Occipital lobe (tissue), 2 donors: ENCODE results near the gene TNP1. TPM values are rescaled to one million over a fixed set of nuclear protein-coding genes. Genes with fewer than 3 reads are reported as not detected.

ENCODE experiments used
- DNase-seq: peaks from one replicate; lab custom pipeline; 2025; lab: John Stamatoyannopoulos, UW
- total RNA-seq: library from RNA; depleted of rRNA; stranded (reverse); fragments of >200 nt; gene quantifications from one replicate; pipeline ENCODE4 v1.2.3, GENCODE V29; 2014

TNP1 gene
- total RNA-seq, 1 donor from 2014 or later = not detected

GRCh38 chr2:216842636-216843035 is 17.2 kb downstream of the TNP1 start:
- no peak for DNase-seq

- DNase-seq = no peak
These were observed 20.2 kb downstream of the TNP1 start for GRCh38 chr2:216839688-216840087.

GRCh38 chr2:216838151-216838550 is 21.7 kb downstream of the TNP1 start:
- DNase-seq = no peak

GRCh38 chr2:216837740-216838139 is 22.1 kb downstream of the TNP1 start:
- DNase-seq = no peak

- no peak for DNase-seq
These were observed 26.8 kb downstream of the TNP1 start for GRCh38 chr2:216833061-216833460.

- DNase-seq = no peak
These were observed 29.5 kb downstream of the TNP1 start for GRCh38 chr2:216830346-216830745.

GRCh38 chr2:216829533-216829932 is 30.3 kb downstream of the TNP1 start:
- no peak for DNase-seq

- DNase-seq = no peak
These were observed 32.7 kb downstream of the TNP1 start for GRCh38 chr2:216827073-216827720.

- DNase-seq = no peak
These were observed 37.4 kb downstream of the TNP1 start for GRCh38 chr2:216822470-216822869.

GRCh38 chr2:216820709-216821108 is 39.2 kb downstream of the TNP1 start:
- DNase-seq = no peak

GRCh38 chr2:216819766-216820165 is 40.1 kb downstream of the TNP1 start:
- no peak for DNase-seq

- DNase-seq = no peak
These were observed 40.8 kb downstream of the TNP1 start for GRCh38 chr2:216819055-216819454.

- DNase-seq = no peak
These were observed 49.3 kb downstream of the TNP1 start for GRCh38 chr2:216810399-216811160.

Other genes starting within 250 kb of the TNP1 start
- gene IGFBP2, start 226.6 kb downstream of the TNP1 start, total RNA-seq = 213 TPM
- 17.2 TPM for gene IGFBP5, start 164.5 kb downstream of the TNP1 start, total RNA-seq